ENCODE data around the gene ADCY5.

DNA sequence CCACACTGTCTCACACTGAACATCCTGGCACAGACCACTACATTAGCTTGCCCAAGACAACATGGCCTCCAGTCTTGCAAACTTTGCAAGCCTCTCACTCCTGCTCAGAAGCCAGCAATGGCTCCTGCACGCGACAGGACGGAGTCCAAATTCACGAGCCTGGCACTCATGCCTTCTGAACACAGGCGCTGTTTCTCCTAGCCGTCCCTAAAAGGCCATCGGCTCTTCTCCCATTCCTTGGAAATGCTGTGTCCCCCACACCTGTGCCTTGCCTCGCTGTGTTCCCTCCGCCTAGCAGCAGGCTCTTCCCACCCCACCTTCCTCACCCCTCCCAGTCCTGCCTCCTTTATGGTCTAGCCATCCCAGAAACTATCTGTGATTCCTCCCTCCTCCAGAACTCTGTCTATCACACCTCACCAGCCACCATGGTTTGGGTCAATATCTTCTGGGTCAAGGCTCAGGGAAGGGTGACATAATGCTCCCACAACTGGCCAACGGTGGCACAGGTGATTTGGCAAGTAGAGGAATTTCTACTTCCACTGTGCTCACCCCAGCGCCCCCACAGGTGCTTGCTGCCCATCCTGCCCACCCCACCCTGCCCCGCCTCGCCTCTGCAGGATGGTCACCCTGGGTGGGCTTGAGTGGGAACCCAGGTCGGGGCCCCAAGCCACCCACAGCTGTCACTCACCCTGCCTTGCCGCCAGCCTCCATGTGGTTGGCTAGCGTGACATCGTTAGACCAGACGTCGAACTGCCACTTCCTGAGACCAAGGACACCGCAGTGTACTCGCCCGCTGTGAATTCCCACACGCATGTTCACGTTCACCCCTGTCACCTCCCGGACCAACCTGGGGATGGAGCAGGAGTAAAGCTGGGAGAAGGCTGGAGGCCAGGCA, 120.7 kb downstream of the ADCY5 start:
- TF ChIP-seq, protein P1, sequence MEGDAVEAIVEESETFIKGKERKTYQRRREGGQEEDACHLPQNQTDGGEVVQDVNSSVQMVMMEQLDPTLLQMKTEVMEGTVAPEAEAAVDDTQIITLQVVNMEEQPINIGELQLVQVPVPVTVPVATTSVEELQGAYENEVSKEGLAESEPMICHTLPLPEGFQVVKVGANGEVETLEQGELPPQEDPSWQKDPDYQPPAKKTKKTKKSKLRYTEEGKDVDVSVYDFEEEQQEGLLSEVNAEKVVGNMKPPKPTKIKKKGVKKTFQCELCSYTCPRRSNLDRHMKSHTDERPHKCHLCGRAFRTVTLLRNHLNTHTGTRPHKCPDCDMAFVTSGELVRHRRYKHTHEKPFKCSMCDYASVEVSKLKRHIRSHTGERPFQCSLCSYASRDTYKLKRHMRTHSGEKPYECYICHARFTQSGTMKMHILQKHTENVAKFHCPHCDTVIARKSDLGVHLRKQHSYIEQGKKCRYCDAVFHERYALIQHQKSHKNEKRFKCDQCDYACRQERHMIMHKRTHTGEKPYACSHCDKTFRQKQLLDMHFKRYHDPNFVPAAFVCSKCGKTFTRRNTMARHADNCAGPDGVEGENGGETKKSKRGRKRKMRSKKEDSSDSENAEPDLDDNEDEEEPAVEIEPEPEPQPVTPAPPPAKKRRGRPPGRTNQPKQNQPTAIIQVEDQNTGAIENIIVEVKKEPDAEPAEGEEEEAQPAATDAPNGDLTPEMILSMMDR (IDR thresholded peaks at IDR 0.05): no peak
- no peak for TF ChIP-seq EP300 (IDR thresholded peaks at IDR 0.05)
- no peak for TF ChIP-seq POLR2A (IDR thresholded peaks at IDR 0.05)
